Astrocyte (in vitro differentiated cells and primary cell): ENCODE results near the gene TMEM132C.

Experiments used
- EZH2 ChIP-seq: IDR thresholded peaks from 2 replicates; pipeline ENCODE4 v1.6.1; 2012; ENCODE audit warnings: mild to moderate bottlenecking, low read length, inconsistent platforms; ENCODE audit not compliant: insufficient read depth
- TF ChIP-seq, protein P1 (sequence below): IDR thresholded peaks from 2 replicates; pipeline ENCODE4 v1.5.1; 2011; ENCODE audit warnings: low read depth, mild to moderate bottlenecking, inconsistent platforms, low read length, moderate library complexity; ENCODE audit not compliant: insufficient read depth

GRCh38 chr12:128245905-128246304, 21.1 kb upstream of the TMEM132C start:
- TF ChIP-seq, protein P1, sequence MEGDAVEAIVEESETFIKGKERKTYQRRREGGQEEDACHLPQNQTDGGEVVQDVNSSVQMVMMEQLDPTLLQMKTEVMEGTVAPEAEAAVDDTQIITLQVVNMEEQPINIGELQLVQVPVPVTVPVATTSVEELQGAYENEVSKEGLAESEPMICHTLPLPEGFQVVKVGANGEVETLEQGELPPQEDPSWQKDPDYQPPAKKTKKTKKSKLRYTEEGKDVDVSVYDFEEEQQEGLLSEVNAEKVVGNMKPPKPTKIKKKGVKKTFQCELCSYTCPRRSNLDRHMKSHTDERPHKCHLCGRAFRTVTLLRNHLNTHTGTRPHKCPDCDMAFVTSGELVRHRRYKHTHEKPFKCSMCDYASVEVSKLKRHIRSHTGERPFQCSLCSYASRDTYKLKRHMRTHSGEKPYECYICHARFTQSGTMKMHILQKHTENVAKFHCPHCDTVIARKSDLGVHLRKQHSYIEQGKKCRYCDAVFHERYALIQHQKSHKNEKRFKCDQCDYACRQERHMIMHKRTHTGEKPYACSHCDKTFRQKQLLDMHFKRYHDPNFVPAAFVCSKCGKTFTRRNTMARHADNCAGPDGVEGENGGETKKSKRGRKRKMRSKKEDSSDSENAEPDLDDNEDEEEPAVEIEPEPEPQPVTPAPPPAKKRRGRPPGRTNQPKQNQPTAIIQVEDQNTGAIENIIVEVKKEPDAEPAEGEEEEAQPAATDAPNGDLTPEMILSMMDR, result no peak
- no peak for TF ChIP-seq EZH2
